LNCaP clone FGC (cell line): ENCODE measurements around the gene JPH2.

Source experiments
- DNase-seq: peaks from one replicate; pipeline ENCODE4 v3.0.0-alpha.2; 2011; ENCODE audit warnings: low read depth
- H3K4me3 ChIP-seq: 2 replicates; pipeline ENCODE4 v1.5.1; 2011; ENCODE audit warnings: mild to moderate bottlenecking, low read depth, low read length, control low read depth
- CTCF ChIP-seq: IDR thresholded peaks from 2 replicates; pipeline ENCODE4 v1.5.1; 2012; ENCODE audit warnings: mild to moderate bottlenecking; ENCODE audit not compliant: control insufficient read depth, insufficient read depth; ENCODE audit errors: extremely low read depth

The JPH2 gene

GRCh38 chr20:44182135-44182765, 4.7 kb downstream of the JPH2 start:
- TF ChIP-seq CTCF = no peak
- H3K4me3 ChIP-seq = no peak overlapping the region
- no peak for DNase-seq

DNA sequence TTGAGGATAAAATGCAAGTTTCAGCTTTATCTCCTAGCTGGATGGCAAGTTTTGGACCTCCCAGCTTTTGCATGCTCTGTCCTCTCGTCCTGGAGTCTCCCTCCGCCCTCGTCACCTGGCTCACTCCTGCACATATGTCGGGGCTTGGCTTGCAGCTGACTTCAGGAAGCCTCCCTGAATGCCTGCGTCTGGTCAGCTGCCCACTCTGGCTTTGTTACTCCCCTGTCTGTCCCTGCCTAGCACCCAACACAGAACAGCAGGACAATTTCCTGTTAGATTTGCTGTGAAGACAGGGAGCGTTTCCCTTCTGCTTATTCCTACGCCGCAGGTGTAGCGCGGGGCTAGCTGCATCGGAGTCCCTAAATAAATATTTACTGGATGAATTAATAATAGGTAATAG, 5.4 kb downstream of the JPH2 start:
- no peak for DNase-seq
- H3K4me3 ChIP-seq = no peak overlapping the region
- TF ChIP-seq CTCF = no peak

DNA sequence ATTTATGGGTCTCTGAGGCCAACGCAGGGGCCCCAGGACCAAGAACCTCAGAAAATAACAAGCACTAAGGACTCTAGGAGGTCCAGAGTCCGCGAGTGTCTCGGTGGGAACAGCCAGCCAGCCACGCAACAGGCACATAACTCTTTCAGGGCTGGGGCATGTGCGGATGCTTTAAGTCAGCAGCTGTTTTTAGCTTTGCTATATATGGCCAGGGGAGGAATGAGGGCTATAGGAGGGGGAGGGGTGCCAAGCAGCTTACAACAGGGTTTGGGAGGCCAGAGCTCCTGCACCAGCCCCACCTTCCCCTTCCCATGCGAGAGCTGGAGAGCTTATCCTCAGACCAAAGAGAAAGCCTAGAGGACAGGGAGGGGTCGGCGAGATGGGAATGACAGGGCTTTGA, 6.2 kb downstream of the JPH2 start:
- H3K4me3 ChIP-seq = no peak overlapping the region
- TF ChIP-seq CTCF = no peak
- no peak for DNase-seq

GRCh38 chr20:44176833-44177534, 10.0 kb downstream of the JPH2 start:
- no peak overlapping the region for H3K4me3 ChIP-seq
- DNase-seq = no peak
- no peak for TF ChIP-seq CTCF

DNA sequence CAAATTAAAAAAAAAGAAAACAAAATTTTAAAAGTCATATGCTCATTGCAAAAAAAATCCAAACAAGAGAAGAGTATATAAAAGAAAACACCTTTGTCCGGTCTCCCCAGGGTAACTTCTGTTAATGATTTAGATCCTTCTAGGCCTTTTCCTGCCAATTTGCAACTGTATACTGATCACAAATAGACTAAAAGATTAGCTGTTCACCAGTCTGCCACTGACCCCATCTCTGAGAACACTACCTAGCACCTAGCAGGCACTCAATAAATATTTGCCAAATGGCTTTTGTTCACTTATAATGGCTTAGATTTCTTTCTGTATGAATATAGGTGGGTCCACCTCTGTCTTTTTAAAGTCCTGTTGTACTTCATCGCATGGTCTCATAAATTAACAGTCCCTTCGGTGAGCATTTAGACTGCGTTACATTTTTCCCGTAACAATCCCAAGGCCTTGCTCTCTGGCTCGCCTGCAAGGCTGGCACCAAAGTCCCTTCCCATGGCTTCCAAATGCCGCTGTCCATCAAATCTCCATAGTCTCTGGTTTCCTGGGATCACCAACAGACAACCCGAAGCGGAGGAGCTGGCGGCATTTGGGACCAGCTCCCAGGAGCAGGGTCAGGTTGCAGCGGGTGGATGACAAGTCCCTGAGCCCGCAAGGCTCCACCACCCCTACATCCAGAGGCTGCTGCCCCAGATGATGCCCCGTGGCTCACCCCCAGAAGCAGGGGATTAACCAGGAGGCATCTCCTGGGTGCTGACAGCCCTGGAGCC, 11.8 kb downstream of the JPH2 start:
- no peak overlapping the region for H3K4me3 ChIP-seq
- no peak for DNase-seq
- TF ChIP-seq CTCF = no peak

DNA sequence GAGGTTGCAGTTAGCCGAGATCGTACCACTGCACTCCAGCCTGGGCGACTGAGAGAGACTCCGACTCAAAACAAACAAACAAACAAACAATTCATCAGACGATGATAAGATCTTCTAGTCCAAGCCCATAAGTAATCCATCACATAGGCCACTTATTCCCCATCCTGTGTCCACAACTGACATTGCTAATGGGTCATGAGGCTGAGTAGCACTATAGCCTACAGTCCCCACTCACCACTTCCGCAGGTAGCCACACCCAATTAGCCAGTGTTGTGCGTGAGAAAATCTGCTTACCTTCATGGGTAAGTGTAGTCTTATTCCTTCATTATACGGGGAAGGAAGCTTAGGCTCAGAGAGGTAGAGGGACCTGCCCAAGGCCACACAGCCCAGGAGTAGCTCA, 13.1 kb downstream of the JPH2 start:
- no peak for TF ChIP-seq CTCF
- no peak overlapping the region for H3K4me3 ChIP-seq
- DNase-seq = no peak
